ENCODE results near the gene ZMYND8.
"Not testable (repeated sequence)": the region's sequence is repeated elsewhere in the genome, so short reads cannot be mapped to it uniquely, and the experiment has no call there.

The ZMYND8 gene

GRCh38 chr20:47309806-47310426 lies 46.6 kb downstream of the ZMYND8 start:
- DNase-seq, result no peak

DNA sequence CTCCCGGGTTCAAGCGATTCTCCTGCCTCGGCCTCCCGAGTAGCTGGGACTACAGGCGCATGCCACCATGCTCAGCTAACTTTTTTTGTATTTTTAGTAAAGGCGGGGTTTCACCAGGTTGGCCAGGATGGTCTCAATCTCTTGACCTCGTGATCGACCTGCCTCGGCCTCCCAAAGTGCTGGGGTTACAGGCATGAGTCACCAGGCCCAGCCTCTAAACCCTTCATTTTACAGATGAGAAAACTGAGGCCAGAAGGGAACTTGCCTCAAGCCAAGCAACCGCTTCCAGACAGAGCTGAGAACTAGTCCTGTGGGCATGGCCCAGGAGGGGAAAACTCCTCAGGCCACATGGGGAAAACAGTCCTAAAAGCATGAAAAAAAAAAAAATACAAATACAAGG lies 47.1 kb downstream of the ZMYND8 start:
- DNase-seq, result no peak

GRCh38 chr20:47307569-47307968 lies 48.9 kb downstream of the ZMYND8 start:
- not testable (repeated sequence) for DNase-seq

DNA sequence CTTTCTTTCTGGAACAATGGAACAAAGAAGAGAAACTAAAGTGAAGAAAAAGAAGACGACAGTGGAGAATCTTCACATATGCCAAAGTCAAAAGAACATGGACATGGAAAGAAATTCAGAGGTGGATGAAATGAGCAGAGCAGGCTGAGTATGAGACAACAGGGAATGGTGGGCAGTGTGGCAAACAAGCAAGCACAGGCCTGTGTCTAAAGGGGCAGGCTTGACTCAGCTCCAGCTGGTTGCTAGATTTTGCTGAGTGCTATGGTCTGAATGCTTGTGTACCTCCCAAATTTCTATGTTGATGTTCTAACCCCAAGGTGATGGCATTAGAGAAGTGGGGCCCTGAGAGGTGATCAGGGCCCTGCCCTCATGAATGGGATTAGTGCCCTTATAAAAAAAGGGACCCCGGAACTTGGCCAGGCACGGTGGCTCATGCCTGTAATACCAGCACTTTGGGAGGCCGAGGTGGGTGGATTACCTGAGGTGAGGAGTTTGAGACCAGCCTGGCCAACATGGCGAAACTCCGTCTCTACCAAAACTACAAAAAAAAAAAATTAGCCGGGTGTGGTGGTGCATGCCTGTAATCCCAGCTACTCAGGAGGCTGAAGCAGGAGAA lies 49.6 kb downstream of the ZMYND8 start:
- DNase-seq, result no peak

GRCh38 chr20:47306095-47306494 lies 50.4 kb downstream of the ZMYND8 start:
- no peak for DNase-seq

DNA sequence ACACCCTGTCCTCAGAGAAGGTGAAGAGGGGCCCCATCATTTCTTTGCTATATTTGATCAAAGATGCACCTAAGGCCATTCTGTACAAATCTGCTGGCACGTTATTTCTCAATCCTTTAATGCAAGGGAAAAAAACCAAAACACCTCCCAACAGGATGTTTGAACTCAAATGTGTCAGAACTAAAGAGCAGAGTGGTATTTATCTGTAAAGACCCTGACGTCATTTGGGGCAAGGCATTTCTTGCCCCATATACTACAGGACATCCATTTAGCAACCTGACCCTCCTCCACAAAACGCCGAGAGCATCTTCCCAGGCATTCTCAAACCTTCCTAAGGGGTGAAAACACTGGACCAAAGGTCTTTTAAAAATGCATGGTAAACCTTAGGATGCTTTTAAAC lies 50.8 kb downstream of the ZMYND8 start:
- no peak for DNase-seq

GRCh38 chr20:47304287-47304686 lies 52.2 kb downstream of the ZMYND8 start:
- DNase-seq, result no peak

GRCh38 chr20:47303736-47304135 lies 52.8 kb downstream of the ZMYND8 start:
- no peak for DNase-seq

GRCh38 chr20:47300071-47300470 lies 56.4 kb downstream of the ZMYND8 start:
- DNase-seq, result no peak

DNA sequence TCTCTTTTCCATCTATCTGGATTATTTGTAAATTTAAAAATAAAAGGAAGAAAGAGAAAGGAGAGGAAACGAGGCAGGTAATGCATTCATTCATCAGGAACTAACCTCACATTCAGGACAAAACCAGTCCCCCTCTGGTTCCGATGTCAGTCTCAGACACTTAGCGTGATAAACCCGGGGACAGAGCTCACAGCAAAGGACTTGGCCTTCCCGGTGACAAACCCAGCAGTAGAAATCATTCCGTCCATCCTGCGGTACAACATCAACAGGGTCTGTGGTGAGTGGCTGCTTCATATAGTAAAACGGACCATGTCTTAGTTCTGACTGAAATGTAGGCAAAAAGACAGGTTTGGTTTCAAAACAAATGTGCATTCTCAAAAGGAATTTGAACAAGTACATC lies 57.9 kb downstream of the ZMYND8 start:
- no peak for DNase-seq

GRCh38 chr20:47297746-47298145 lies 58.8 kb downstream of the ZMYND8 start:
- no peak for DNase-seq

GRCh38 chr20:47296950-47297349 lies 59.5 kb downstream of the ZMYND8 start:
- DNase-seq, result no peak

- DNase-seq, result no peak
These were observed 60.5 kb downstream of the ZMYND8 start for GRCh38 chr20:47295921-47296426.

DNA sequence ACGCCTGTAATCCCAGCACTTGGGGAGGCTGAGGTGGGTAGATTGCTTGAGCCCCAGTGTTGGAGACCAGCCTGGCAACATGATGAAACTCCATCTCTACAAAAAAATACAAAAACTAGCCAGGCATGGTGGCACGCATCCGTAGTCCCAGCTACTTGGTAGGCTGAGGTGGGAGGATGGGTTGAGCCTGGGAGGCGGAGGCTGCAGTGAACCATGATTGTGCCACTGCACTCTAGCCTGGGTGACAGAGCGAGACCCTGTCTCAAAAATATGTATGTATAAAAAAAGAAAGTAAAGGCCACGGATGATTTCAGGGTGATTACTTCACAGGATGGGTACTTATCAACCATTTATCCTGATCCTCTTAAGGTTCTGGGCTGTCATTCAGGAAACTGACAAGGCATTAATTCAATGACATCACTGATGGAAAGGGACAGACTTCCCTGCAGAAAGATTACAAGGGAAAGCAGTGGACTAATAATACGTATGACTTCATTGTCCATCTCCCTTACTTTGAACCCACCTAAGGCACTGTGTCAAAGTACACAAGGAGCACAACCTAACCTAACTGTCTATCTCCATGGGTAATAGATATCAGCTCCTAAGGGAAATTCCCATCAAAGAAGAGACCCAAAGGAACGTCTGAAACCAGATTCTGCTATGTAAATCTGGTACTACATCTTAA lies 61.2 kb downstream of the ZMYND8 start:
- DNase-seq, result no peak

- DNase-seq, result no peak
These were observed 62.9 kb downstream of the ZMYND8 start for GRCh38 chr20:47293631-47294030.

- DNase-seq, result no peak
These were observed 63.9 kb downstream of the ZMYND8 start for GRCh38 chr20:47292581-47292980.

DNA sequence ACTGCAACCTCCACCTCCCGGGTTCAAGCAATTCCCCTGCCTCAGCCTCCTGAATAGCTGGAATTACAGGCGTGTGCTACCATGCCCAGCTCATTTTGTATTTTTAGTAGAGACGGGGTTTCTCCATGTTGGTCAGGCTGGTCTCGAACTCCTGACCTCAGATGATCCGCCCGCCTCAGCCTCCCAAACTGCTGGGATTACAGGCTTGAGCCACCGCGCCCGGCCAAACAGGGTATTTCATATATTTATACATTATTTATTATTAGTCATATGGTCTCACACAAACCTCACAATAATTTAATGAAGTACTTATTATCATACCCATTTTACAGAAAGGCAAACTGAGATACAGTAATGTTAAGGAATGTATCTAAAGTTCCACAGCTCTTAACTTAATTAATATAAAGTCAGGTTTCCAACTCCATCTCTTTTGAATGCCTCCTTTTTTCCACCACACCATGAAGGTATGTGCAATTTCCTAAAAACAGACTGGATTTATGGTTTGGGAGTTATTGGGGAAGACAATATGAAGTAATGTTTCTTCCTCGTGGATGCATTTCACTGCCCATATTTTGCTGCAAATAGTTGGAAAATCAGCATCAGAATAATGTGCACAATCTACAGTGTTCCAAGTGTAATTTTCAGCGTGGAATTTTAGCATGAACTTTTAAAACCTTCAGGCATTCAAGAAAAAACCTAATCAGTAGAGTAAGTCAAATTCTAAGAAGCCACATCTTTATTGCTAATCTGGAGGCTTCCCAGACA lies 65.7 kb downstream of the ZMYND8 start:
- no peak for DNase-seq

GRCh38 chr20:47290008-47290407 lies 66.5 kb downstream of the ZMYND8 start:
- no peak for DNase-seq

- DNase-seq, result no peak
These were observed 67.4 kb downstream of the ZMYND8 start for GRCh38 chr20:47289096-47289495.

- DNase-seq, result not testable (repeated sequence)
These were observed 68.0 kb downstream of the ZMYND8 start for GRCh38 chr20:47288530-47288929.

DNA sequence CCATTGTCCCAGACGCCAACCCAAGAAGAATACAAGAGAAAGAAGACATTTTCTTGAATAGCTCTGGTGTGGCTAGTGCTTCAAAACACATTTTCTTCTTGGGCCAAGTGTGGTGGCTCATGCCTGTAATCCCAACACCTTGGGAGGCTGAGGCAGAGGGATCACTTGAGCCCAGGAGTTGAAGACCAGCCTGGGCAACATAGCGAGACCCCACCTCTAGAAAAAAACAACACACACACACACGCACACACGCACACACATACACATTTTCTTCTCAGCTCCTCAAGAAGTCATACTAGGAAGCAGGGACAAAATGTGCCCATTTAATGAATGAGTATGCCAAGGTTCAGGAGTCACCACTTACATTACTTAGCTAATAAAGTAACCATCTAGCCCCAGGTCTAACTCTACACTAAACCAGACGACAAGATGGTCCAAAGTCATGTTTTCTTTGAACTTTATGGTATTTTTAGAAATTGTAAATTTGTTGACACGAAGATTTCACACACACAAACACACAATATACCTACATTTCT lies 68.8 kb downstream of the ZMYND8 start:
- DNase-seq, result no peak

- DNase-seq, result no peak
These were observed 69.8 kb downstream of the ZMYND8 start for GRCh38 chr20:47286681-47287080.

- no peak for DNase-seq
These were observed 71.3 kb downstream of the ZMYND8 start for GRCh38 chr20:47285189-47285588.
